GM23338 (cell line): Measurements from ENCODE around the gene ZNF277. TPM values are rescaled to one million over a fixed set of nuclear protein-coding genes. Genes with fewer than 3 reads are reported as not detected.

Experiments used
- ATAC-seq: fragments of 200-7000 bp; cut with Tn5 transposase; 3 replicates; pipeline ENCODE4 v1.9.1; 2020
- DNase-seq: peaks from one replicate; pipeline ENCODE4 v3.0.0-alpha.2; 2015; ENCODE audit warnings: low spot score
- H2AFZ ChIP-seq: fragments of 200-600 bp; sonication (generic); 2 replicates; pipeline ENCODE4 v1.8.0; 2016; ENCODE audit warnings: antibody characterized with exemption, mild to moderate bottlenecking, moderate library complexity
- H3F3A ChIP-seq: fragments of 200-600 bp; sonication (generic); replicated peaks from 2 replicates; pipeline ENCODE4 v1.8.0; 2017; ENCODE audit warnings: antibody characterized with exemption, mixed run types, low read depth
- H3K27ac ChIP-seq: fragments of 200-600 bp; sonication (generic); 2 replicates; pipeline ENCODE4 v1.6.1; 2016; ENCODE audit warnings: low read depth
- H3K27me3 ChIP-seq: fragments of 200-600 bp; sonication (generic); 2 replicates; pipeline ENCODE4 v1.8.0; 2016; ENCODE audit warnings: mild to moderate bottlenecking, mixed run types, moderate library complexity; ENCODE audit not compliant: insufficient read depth
- H3K36me3 ChIP-seq: fragments of 200-600 bp; sonication (generic); 2 replicates; pipeline ENCODE4 v1.8.0; 2016; ENCODE audit warnings: mild to moderate bottlenecking; ENCODE audit not compliant: insufficient read depth
- H3K4me1 ChIP-seq: fragments of 200-600 bp; sonication (generic); 2 replicates; pipeline ENCODE4 v1.8.0; 2016; ENCODE audit warnings: mild to moderate bottlenecking, moderate library complexity; ENCODE audit not compliant: insufficient read depth
- H3K4me2 ChIP-seq: fragments of 200-600 bp; sonication (generic); 2 replicates; pipeline ENCODE4 v1.7.1; 2017; ENCODE audit warnings: mixed run types
- H3K4me3 ChIP-seq: fragments of 200-600 bp; sonication (generic); 2 replicates; pipeline ENCODE4 v1.6.1; 2016; ENCODE audit warnings: mixed run types
- H3K79me2 ChIP-seq: fragments of 200-600 bp; sonication (generic); replicated peaks from 2 replicates; pipeline ENCODE4 v1.8.0; 2017; ENCODE audit warnings: mild to moderate bottlenecking; ENCODE audit not compliant: insufficient read depth
- H3K9me2 ChIP-seq: fragments of 200-600 bp; sonication (generic); 2 replicates; pipeline ENCODE4 v1.8.0; 2017; ENCODE audit not compliant: insufficient read depth
- H4K20me1 ChIP-seq: fragments of 200-600 bp; sonication (generic); replicated peaks from 2 replicates; pipeline ENCODE4 v1.8.0; 2017; ENCODE audit warnings: mild to moderate bottlenecking; ENCODE audit not compliant: insufficient read depth
- H3K27ac Mint-ChIP-seq: 2 replicates; pipeline ENCODE4 v1.8.0; 2020; ENCODE audit warnings: inconsistent platforms, mild to moderate bottlenecking, moderate library complexity, mixed read lengths
- H3K27me3 Mint-ChIP-seq: 3 replicates; pipeline ENCODE4 v1.8.0; 2022; ENCODE audit warnings: low read depth, mild to moderate bottlenecking, moderate library complexity, mixed read lengths, inconsistent platforms; ENCODE audit not compliant: insufficient read depth, poor library complexity
- H3K36me3 Mint-ChIP-seq: 3 replicates; pipeline ENCODE4 v1.8.0; 2021; ENCODE audit warnings: low read depth, mild to moderate bottlenecking, inconsistent platforms, moderate library complexity, mixed read lengths
- H3K4me1 Mint-ChIP-seq: 3 replicates; pipeline ENCODE4 v1.8.0; 2020; ENCODE audit warnings: mild to moderate bottlenecking, inconsistent platforms, mixed read lengths
- H3K4me3 Mint-ChIP-seq: 3 replicates; pipeline ENCODE4 v1.8.0; 2021; ENCODE audit warnings: moderate library complexity, mild to moderate bottlenecking, inconsistent platforms, mixed read lengths
- H3K9me3 Mint-ChIP-seq: 3 replicates; pipeline ENCODE4 v1.8.0; 2020; ENCODE audit warnings: moderate library complexity, mild to moderate bottlenecking, inconsistent platforms, mixed read lengths
- EZH2 ChIP-seq: fragments of 200-600 bp; sonication (generic); IDR thresholded peaks from one replicate; pipeline ENCODE4 v1.8.0; 2017; ENCODE audit warnings: antibody characterized with exemption, mild to moderate bottlenecking, low read depth; ENCODE audit not compliant: unreplicated experiment
- NANOG ChIP-seq: IDR thresholded peaks from 2 replicates; pipeline ENCODE4 v1.6.1; 2016; ENCODE audit warnings: antibody characterized with exemption, borderline replicate concordance
- POLR2AphosphoS5 ChIP-seq: IDR thresholded peaks from 2 replicates; pipeline ENCODE4 v1.6.1; 2016; ENCODE audit warnings: antibody characterized with exemption, low read depth
- REST ChIP-seq: IDR thresholded peaks from one replicate; pipeline ENCODE4 v1.6.1; 2018; ENCODE audit warnings: antibody characterized with exemption; ENCODE audit not compliant: unreplicated experiment
- STAT1 ChIP-seq: IDR thresholded peaks from one replicate; pipeline ENCODE4 v1.6.1; 2016; ENCODE audit warnings: antibody characterized with exemption; ENCODE audit not compliant: unreplicated experiment
- ZNF114 ChIP-seq: fragments of 250-450 bp; sonication (Bioruptor Pico); IDR thresholded peaks from 2 replicates; pipeline ENCODE4 v1.5.0; 2020; ENCODE audit warnings: mild to moderate bottlenecking, moderate library complexity
- ZNF331 ChIP-seq: fragments of 250-450 bp; sonication (Bioruptor Pico); IDR thresholded peaks from 2 replicates; pipeline ENCODE4 v1.5.0; 2020; ENCODE audit warnings: low read depth, mild to moderate bottlenecking, moderate library complexity
- ZNF462 ChIP-seq: fragments of 250-450 bp; sonication (Bioruptor Pico); IDR thresholded peaks from 2 replicates; pipeline ENCODE4 v1.5.0; 2020; ENCODE audit warnings: mild to moderate bottlenecking, moderate library complexity
- polyA plus RNA-seq: library from polyadenylated mRNA; unstranded; fragments of >200 nt; fragmentation: Nextera tagmentation; extraction: Ambion mirVana; gene quantifications from 2 replicates; pipeline ENCODE4 v1.2.1, GENCODE V29; 2016
- total RNA-seq: library from RNA; depleted of rRNA; stranded (reverse); fragments of >200 nt; shearing (Covaris generic); gene quantifications from 2 replicates; pipeline ENCODE4 v1.2.3, GENCODE V29; 2014
- TF ChIP-seq, protein P1 (sequence below): IDR thresholded peaks from 2 replicates; pipeline ENCODE4 v1.6.1; 2016; ENCODE audit warnings: antibody characterized with exemption

The ZNF277 gene
- total and polyA plus RNA-seq, 2 experiments from 2014 or later, result 25.4 to 28.9 TPM

DNA sequence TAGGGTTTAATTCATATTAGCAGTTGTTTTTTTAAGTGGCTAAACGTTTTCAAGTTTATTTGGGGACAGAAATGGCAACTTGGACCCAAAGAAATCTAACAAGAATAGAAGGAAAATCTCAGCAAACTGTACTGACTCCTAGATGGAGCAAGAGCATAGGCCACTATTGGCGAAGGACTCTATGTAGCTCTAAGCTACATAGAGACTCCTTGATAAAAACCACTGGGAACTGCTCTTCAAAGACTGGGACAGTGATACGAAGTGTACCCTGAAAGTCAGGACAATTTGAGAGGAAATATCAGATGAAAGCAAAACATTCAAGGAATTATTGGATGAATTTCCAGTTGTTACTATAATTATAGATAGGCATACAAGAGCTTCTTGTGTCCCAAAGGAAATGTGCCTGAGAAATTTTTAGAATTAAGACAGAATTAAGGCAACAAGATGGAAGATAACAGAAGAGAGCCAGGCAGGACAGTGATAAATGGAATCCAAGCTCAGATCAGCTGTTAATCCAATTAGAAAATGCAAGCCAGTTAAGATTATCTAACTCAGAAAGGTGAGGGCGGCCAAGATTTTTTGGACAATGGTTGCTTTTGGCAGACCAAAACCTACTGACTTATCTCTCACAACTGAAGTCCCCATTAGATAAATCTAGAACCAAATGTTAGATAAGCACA is 140.0 kb downstream of the ZNF277 start:
- Mint-ChIP-seq H3K4me3 (no peak overlapping the region), H3K9me3 (no peaks in the 10 kb centered on the region; the same call in 2 of the 3 replicates), H3K36me3 (peaks cover 57% of the 10 kb centered on the region), H3K4me1 (peaks cover 4% of the 10 kb centered on the region; the same call in 2 of the 3 replicates), H3K27ac (no peak overlapping the region), H3K27me3 (peaks cover 3% of the 10 kb centered on the region)
- Histone ChIP-seq H3K27ac (no peak overlapping the region), H4K20me1 (no peaks in the 10 kb centered on the region), H3F3A (no peaks in the 10 kb centered on the region), H3K4me3 (no peak overlapping the region), H3K9me2 (peaks cover 2% of the 10 kb centered on the region), H2AFZ (no peak overlapping the region), H3K4me1 (no peaks in the 10 kb centered on the region), H3K4me2 (no peak overlapping the region), H3K36me3 (peaks cover 10% of the 10 kb centered on the region; the same call in 1 of the 2 replicates), H3K79me2 (no peaks in the 10 kb centered on the region), H3K27me3 (no peaks in the 10 kb centered on the region)
- no peak for DNase-seq
- TF ChIP-seq ZNF331, result no peak
- no peak for TF ChIP-seq REST
- TF ChIP-seq NANOG, result no peak
- TF ChIP-seq ZNF114 (CRISPR knock-in tag), result no peak
- TF ChIP-seq EZH2, result no peak
- TF ChIP-seq, protein P1, sequence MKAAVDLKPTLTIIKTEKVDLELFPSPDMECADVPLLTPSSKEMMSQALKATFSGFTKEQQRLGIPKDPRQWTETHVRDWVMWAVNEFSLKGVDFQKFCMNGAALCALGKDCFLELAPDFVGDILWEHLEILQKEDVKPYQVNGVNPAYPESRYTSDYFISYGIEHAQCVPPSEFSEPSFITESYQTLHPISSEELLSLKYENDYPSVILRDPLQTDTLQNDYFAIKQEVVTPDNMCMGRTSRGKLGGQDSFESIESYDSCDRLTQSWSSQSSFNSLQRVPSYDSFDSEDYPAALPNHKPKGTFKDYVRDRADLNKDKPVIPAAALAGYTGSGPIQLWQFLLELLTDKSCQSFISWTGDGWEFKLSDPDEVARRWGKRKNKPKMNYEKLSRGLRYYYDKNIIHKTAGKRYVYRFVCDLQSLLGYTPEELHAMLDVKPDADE, result no peak
- TF ChIP-seq STAT1, result no peak
- no peak for TF ChIP-seq ZNF462 (CRISPR knock-in tag)
- no peak for TF ChIP-seq POLR2AphosphoS5
- no peak for ATAC-seq
